Measurements from ENCODE around the gene TSPOAP1.

Gene TSPOAP1

GRCh38 chr17:58352596-58353388 is 24.2 kb upstream of the TSPOAP1 start:
- H3K27ac ChIP-seq: peak overlapping the region; percentile 92
- TF ChIP-seq CTCF (conservative IDR thresholded peaks at IDR 0.05): no peak

- peak within 1 kb of the TSS; percentile 92 for H3K27ac ChIP-seq
Observed at GRCh38 chr17:58351831-58352595, 23.4 kb upstream of the TSPOAP1 start, which contains the start of gene SUPT4H1. TSS of gene SUPT4H1 (minus strand) at chr17:58352201. CDS start at chr17:58352135, 66 bp downstream.

GRCh38 chr17:58351182-58351581 is 22.6 kb upstream of the TSPOAP1 start:
- peak overlapping the region; percentile 92 for H3K27ac ChIP-seq
- TF ChIP-seq CTCF (conservative IDR thresholded peaks at IDR 0.05): no peak

More at GRCh38 chr17:58351831-58352595, 23.4 kb upstream of the TSPOAP1 start, which contains the start of gene SUPT4H1:
- no peak for TF ChIP-seq CTCF (conservative IDR thresholded peaks at IDR 0.05)

GRCh38 chr17:58348038-58348437 is 19.4 kb upstream of the TSPOAP1 start:
- no peak overlapping the region for H3K27ac ChIP-seq
- no peak for TF ChIP-seq CTCF (conservative IDR thresholded peaks at IDR 0.05)

GRCh38 chr17:58345500-58345899 is 16.9 kb upstream of the TSPOAP1 start:
- no peak for TF ChIP-seq CTCF (conservative IDR thresholded peaks at IDR 0.05)
- no peak overlapping the region for H3K27ac ChIP-seq

- no peak for TF ChIP-seq CTCF (conservative IDR thresholded peaks at IDR 0.05)
- H3K27ac ChIP-seq: no peak overlapping the region
Observed at GRCh38 chr17:58344791-58345157, 16.2 kb upstream of the TSPOAP1 start.

GRCh38 chr17:58344047-58344790 is 15.6 kb upstream of the TSPOAP1 start:
- TF ChIP-seq CTCF (conservative IDR thresholded peaks at IDR 0.05): no peak
- no peak overlapping the region for H3K27ac ChIP-seq

All from VCaP (cell line).